Neural cell (in vitro differentiated cells): ENCODE results near the gene MMP19. TPM values are rescaled to one million over a fixed set of nuclear protein-coding genes. Genes with fewer than 3 reads are reported as not detected.

Experiments used
- H2AFZ ChIP-seq: fragments of 200-600, 300-800 bp; sonication (generic), shearing (Covaris generic); 2 replicates; pipeline ENCODE4 v1.6.0; 2014; ENCODE audit warnings: low read depth, mild to moderate bottlenecking, antibody characterized with exemption, low read length, moderate library complexity
- H3F3A ChIP-seq: fragments of 200-600 bp; shearing (Covaris generic); 2 replicates; pipeline ENCODE4 v1.6.1; 2016; ENCODE audit warnings: mild to moderate bottlenecking, moderate library complexity, mixed read lengths, antibody characterized with exemption, low read length; ENCODE audit not compliant: insufficient read depth, poor library complexity, severe bottlenecking
- H3K27ac ChIP-seq: fragments of 200-600, 300-800 bp; sonication (generic), shearing (Covaris generic); 2 replicates; pipeline ENCODE4 v1.5.1; 2014; ENCODE audit warnings: mild to moderate bottlenecking, low read length, moderate library complexity
- H3K27me3 ChIP-seq: fragments of 300-800, 200-600 bp; sonication (generic), shearing (Covaris generic); 2 replicates; pipeline ENCODE4 v1.6.0; 2014; ENCODE audit warnings: mild to moderate bottlenecking, low read depth, low read length, moderate library complexity; ENCODE audit not compliant: insufficient read depth
- H3K36me3 ChIP-seq: fragments of 300-800, 200-600 bp; sonication (generic), shearing (Covaris generic); 2 replicates; pipeline ENCODE4 v1.5.1; 2014; ENCODE audit warnings: mild to moderate bottlenecking, antibody characterized with exemption, low read length, moderate library complexity; ENCODE audit not compliant: insufficient read depth
- H3K4me2 ChIP-seq: fragments of 300-800, 200-600 bp; sonication (generic), shearing (Covaris generic); 2 replicates; pipeline ENCODE4 v1.6.0; 2014; ENCODE audit warnings: mild to moderate bottlenecking, low read length
- H3K4me3 ChIP-seq: fragments of 300-800, 200-600 bp; sonication (generic), shearing (Covaris generic); 2 replicates; pipeline ENCODE4 v1.5.1; 2014; ENCODE audit warnings: mild to moderate bottlenecking, low read length, moderate library complexity
- H3K79me2 ChIP-seq: fragments of 200-600 bp; shearing (Covaris generic); replicated peaks from 2 replicates; pipeline ENCODE4 v1.6.0; 2014; ENCODE audit warnings: mild to moderate bottlenecking, low read length, moderate library complexity; ENCODE audit not compliant: insufficient read depth
- H3K9ac ChIP-seq: fragments of 300-800, 200-600 bp; sonication (generic), shearing (Covaris generic); 2 replicates; pipeline ENCODE4 v1.6.1; 2016; ENCODE audit warnings: mild to moderate bottlenecking, low read length, mixed read lengths
- H3K9me2 ChIP-seq: fragments of 200-600 bp; shearing (Covaris generic); 2 replicates; pipeline ENCODE4 v1.6.1; 2016; ENCODE audit warnings: mild to moderate bottlenecking, low read length, mixed read lengths; ENCODE audit not compliant: insufficient read depth
- H3K9me3 ChIP-seq: fragments of 200-600, 300-800 bp; sonication (generic), shearing (Covaris generic); 2 replicates; pipeline ENCODE4 v1.6.1; 2016; ENCODE audit warnings: mild to moderate bottlenecking, mixed run types, low read length, moderate library complexity, mixed read lengths
- H4K20me1 ChIP-seq: fragments of 200-600 bp; shearing (Covaris generic); 2 replicates; pipeline ENCODE4 v1.6.1; 2016; ENCODE audit warnings: mild to moderate bottlenecking, mixed run types; ENCODE audit not compliant: insufficient read depth
- EP300 ChIP-seq: fragments of 450-650 bp; conservative IDR thresholded peaks from 2 replicates; pipeline ENCODE4 v1.6.1; 2014; ENCODE audit warnings: antibody characterized with exemption, mild to moderate bottlenecking, moderate library complexity; ENCODE audit not compliant: poor library complexity, severe bottlenecking
- EZH2 ChIP-seq: fragments of 200-600, 300-800 bp; shearing (Covaris generic), sonication (generic); IDR thresholded peaks from 2 replicates; pipeline ENCODE4 v1.6.1; 2014; ENCODE audit warnings: antibody characterized with exemption, low read length, borderline replicate concordance, mild to moderate bottlenecking; ENCODE audit not compliant: insufficient read depth, poor library complexity, severe bottlenecking
- MXI1 ChIP-seq: fragments of 450-650 bp; conservative IDR thresholded peaks from 2 replicates; pipeline ENCODE4 v1.6.1; 2014; ENCODE audit warnings: antibody characterized with exemption, mild to moderate bottlenecking; ENCODE audit not compliant: poor library complexity, severe bottlenecking
- POLR2AphosphoS5 ChIP-seq: IDR thresholded peaks from 2 replicates; pipeline ENCODE4 v1.6.1; 2012
- RAD21 ChIP-seq: fragments of 450-650 bp; conservative IDR thresholded peaks from 2 replicates; pipeline ENCODE4 v1.6.1; 2014; ENCODE audit warnings: antibody characterized with exemption, mild to moderate bottlenecking, moderate library complexity
- SMC3 ChIP-seq: fragments of 450-650 bp; conservative IDR thresholded peaks from 2 replicates; pipeline ENCODE4 v1.6.1; 2014; ENCODE audit warnings: antibody characterized with exemption, mild to moderate bottlenecking, moderate library complexity; ENCODE audit not compliant: poor library complexity
- TAF1 ChIP-seq: IDR thresholded peaks from 2 replicates; pipeline ENCODE4 v1.6.1; 2012; ENCODE audit warnings: low read depth
- polyA plus RNA-seq: library from polyadenylated mRNA; depleted of rRNA; stranded (reverse); fragments of >200 nt; gene quantifications from 2 replicates; pipeline ENCODE4 v1.2.3, GENCODE V29; 2014
- TF ChIP-seq, protein P1 (sequence below): IDR thresholded peaks from 2 replicates; pipeline ENCODE4 v1.6.1; 2012; ENCODE audit warnings: borderline replicate concordance
- TF ChIP-seq, protein P2 (sequence below): fragments of 450-650 bp; IDR thresholded peaks from 2 replicates; pipeline ENCODE4 v1.5.1; 2014; ENCODE audit warnings: antibody characterized with exemption, mild to moderate bottlenecking, moderate library complexity; ENCODE audit not compliant: poor library complexity, severe bottlenecking

MMP19 gene
- polyA plus RNA-seq, 1 donor from 2014 or later = not detected

- Histone ChIP-seq H3K9me3 (no peaks in the 10 kb centered on the region), H3F3A (no peaks in the 10 kb centered on the region), H3K27ac (no peak overlapping the region), H3K9me2 (no peaks in the 10 kb centered on the region), H3K4me2 (no peak overlapping the region), H3K9ac (no peak overlapping the region), H3K79me2 (no peaks in the 10 kb centered on the region), H3K27me3 (no peaks in the 10 kb centered on the region), H4K20me1 (no peaks in the 10 kb centered on the region), H3K4me3 (no peak overlapping the region), H3K36me3 (no peaks in the 10 kb centered on the region), H2AFZ (no peak overlapping the region)
- no peak for TF ChIP-seq SMC3
- TF ChIP-seq, protein P1, sequence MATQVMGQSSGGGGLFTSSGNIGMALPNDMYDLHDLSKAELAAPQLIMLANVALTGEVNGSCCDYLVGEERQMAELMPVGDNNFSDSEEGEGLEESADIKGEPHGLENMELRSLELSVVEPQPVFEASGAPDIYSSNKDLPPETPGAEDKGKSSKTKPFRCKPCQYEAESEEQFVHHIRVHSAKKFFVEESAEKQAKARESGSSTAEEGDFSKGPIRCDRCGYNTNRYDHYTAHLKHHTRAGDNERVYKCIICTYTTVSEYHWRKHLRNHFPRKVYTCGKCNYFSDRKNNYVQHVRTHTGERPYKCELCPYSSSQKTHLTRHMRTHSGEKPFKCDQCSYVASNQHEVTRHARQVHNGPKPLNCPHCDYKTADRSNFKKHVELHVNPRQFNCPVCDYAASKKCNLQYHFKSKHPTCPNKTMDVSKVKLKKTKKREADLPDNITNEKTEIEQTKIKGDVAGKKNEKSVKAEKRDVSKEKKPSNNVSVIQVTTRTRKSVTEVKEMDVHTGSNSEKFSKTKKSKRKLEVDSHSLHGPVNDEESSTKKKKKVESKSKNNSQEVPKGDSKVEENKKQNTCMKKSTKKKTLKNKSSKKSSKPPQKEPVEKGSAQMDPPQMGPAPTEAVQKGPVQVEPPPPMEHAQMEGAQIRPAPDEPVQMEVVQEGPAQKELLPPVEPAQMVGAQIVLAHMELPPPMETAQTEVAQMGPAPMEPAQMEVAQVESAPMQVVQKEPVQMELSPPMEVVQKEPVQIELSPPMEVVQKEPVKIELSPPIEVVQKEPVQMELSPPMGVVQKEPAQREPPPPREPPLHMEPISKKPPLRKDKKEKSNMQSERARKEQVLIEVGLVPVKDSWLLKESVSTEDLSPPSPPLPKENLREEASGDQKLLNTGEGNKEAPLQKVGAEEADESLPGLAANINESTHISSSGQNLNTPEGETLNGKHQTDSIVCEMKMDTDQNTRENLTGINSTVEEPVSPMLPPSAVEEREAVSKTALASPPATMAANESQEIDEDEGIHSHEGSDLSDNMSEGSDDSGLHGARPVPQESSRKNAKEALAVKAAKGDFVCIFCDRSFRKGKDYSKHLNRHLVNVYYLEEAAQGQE = no peak
- TF ChIP-seq EP300 = no peak
- no peak for TF ChIP-seq POLR2AphosphoS5
- TF ChIP-seq RAD21 = no peak
- TF ChIP-seq, protein P2, sequence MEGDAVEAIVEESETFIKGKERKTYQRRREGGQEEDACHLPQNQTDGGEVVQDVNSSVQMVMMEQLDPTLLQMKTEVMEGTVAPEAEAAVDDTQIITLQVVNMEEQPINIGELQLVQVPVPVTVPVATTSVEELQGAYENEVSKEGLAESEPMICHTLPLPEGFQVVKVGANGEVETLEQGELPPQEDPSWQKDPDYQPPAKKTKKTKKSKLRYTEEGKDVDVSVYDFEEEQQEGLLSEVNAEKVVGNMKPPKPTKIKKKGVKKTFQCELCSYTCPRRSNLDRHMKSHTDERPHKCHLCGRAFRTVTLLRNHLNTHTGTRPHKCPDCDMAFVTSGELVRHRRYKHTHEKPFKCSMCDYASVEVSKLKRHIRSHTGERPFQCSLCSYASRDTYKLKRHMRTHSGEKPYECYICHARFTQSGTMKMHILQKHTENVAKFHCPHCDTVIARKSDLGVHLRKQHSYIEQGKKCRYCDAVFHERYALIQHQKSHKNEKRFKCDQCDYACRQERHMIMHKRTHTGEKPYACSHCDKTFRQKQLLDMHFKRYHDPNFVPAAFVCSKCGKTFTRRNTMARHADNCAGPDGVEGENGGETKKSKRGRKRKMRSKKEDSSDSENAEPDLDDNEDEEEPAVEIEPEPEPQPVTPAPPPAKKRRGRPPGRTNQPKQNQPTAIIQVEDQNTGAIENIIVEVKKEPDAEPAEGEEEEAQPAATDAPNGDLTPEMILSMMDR = no peak
- no peak for TF ChIP-seq EZH2
- no peak for TF ChIP-seq TAF1
Measured at GRCh38 chr12:55847603-55848291, 5.0 kb upstream of the MMP19 start.

DNA sequence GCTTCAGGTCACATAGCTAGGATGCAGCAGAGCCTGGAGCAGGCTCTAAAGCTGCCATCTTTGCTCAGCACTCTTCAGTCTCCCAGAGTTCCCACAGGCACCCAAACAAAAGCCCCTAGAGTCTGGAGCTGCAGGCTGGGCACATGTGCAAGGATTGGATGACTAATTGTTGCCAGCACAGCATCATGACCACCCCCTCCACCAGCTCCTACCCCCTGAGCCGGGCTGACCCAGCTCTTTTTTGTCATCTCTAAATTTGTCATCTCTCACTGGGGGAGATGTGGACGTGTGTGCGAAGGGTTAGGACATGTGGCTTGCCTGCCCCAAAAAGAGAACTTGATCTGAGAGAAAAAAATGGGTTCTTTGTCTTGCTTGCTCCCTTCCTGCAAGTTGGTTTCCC is 4.3 kb upstream of the MMP19 start:
- no peaks in the 10 kb centered on the region for H3K36me3 ChIP-seq
- no peak overlapping the region for H3K27ac ChIP-seq
- no peak overlapping the region for H3K4me3 ChIP-seq
- TF ChIP-seq EZH2 = no peak
- TF ChIP-seq TAF1 = no peak
- no peak for TF ChIP-seq SMC3
- TF ChIP-seq POLR2AphosphoS5 = no peak
- no peak for TF ChIP-seq EP300
- no peak for TF ChIP-seq MXI1
- TF ChIP-seq, protein P1 = no peak
- TF ChIP-seq RAD21 = no peak
- TF ChIP-seq, protein P2 = no peak
- no peaks in the 10 kb centered on the region for H3F3A ChIP-seq
- no peak overlapping the region for H2AFZ ChIP-seq
- H3K79me2 ChIP-seq = no peaks in the 10 kb centered on the region
- H3K27me3 ChIP-seq = no peaks in the 10 kb centered on the region
- no peaks in the 10 kb centered on the region for H3K9me2 ChIP-seq
- no peaks in the 10 kb centered on the region for H3K9me3 ChIP-seq
- H3K4me2 ChIP-seq = no peak overlapping the region
- H4K20me1 ChIP-seq = no peaks in the 10 kb centered on the region
- H3K9ac ChIP-seq = no peak overlapping the region
